Endothelial cell (in vitro differentiated cells): Measurements from ENCODE around the gene SLC5A4. TPM values are rescaled to one million over a fixed set of nuclear protein-coding genes. Genes with fewer than 3 reads are reported as not detected.
A peak's percentile ranks its signal among the peaks of the same experiment; 100 is the strongest.

Source experiments
- DNase-seq: peaks from one replicate; pipeline ENCODE4 v3.0.0; 2021; ENCODE audit warnings: low spot score
- H3K27ac Mint-ChIP-seq: one replicate; pipeline ENCODE4 v1.8.0; 2021; ENCODE audit warnings: mixed read lengths, inconsistent platforms; ENCODE audit not compliant: unreplicated experiment
- H3K27me3 Mint-ChIP-seq: one replicate; pipeline ENCODE4 v1.8.0; 2021; ENCODE audit warnings: mild to moderate bottlenecking, moderate library complexity, mixed read lengths, inconsistent platforms; ENCODE audit not compliant: unreplicated experiment
- H3K36me3 Mint-ChIP-seq: one replicate; pipeline ENCODE4 v1.8.0; 2021; ENCODE audit warnings: mild to moderate bottlenecking, low read depth, mixed read lengths, inconsistent platforms; ENCODE audit not compliant: unreplicated experiment
- H3K4me1 Mint-ChIP-seq: one replicate; pipeline ENCODE4 v1.8.0; 2021; ENCODE audit warnings: mild to moderate bottlenecking, mixed read lengths, inconsistent platforms; ENCODE audit not compliant: unreplicated experiment
- H3K4me3 Mint-ChIP-seq: one replicate; pipeline ENCODE4 v1.8.0; 2021; ENCODE audit warnings: mild to moderate bottlenecking, mixed read lengths, inconsistent platforms; ENCODE audit not compliant: unreplicated experiment
- H3K9me3 Mint-ChIP-seq: one replicate; pipeline ENCODE4 v1.8.0; 2021; ENCODE audit warnings: mixed read lengths, inconsistent platforms; ENCODE audit not compliant: unreplicated experiment
- total RNA-seq: library from RNA; stranded (reverse); fragmentation: NEBNext Ultra II Directional; extraction: Animal tissue kit (Norgen Biotek cat#: 25700); gene quantifications from one replicate; pipeline ENCODE4 v1.2.1, GENCODE V29; 2021; ENCODE audit not compliant: unreplicated experiment
- TF ChIP-seq, protein P1 (sequence below): fragments of 200-600 bp; sonication (generic); IDR thresholded peaks from one replicate; pipeline ENCODE4 v1.5.0; 2021; ENCODE audit warnings: antibody characterized with exemption; ENCODE audit not compliant: unreplicated experiment

Gene SLC5A4
- total RNA-seq, 1 donor from 2014 or later = not detected

DNA sequence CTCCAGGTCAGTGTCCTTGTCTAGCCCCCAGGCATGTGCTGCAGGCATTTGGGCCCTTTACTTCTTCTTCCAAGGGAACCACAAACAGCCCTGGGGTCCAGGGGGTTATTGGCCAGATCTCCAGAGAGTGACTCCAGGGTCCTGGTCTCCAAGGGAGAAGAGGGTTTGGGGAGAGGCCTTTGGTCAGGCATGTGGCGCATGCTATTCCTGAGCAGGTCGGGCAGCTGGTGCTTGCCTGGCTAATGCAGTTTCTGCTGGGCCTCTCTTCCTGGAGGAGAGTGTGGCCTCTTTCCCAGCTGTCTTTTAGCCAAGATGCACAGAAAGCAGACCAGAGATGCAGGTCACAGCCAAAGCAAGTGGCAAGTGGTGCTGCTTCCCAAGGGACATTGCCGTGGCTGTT, 46.5 kb downstream of the SLC5A4 start:
- TF ChIP-seq, protein P1, sequence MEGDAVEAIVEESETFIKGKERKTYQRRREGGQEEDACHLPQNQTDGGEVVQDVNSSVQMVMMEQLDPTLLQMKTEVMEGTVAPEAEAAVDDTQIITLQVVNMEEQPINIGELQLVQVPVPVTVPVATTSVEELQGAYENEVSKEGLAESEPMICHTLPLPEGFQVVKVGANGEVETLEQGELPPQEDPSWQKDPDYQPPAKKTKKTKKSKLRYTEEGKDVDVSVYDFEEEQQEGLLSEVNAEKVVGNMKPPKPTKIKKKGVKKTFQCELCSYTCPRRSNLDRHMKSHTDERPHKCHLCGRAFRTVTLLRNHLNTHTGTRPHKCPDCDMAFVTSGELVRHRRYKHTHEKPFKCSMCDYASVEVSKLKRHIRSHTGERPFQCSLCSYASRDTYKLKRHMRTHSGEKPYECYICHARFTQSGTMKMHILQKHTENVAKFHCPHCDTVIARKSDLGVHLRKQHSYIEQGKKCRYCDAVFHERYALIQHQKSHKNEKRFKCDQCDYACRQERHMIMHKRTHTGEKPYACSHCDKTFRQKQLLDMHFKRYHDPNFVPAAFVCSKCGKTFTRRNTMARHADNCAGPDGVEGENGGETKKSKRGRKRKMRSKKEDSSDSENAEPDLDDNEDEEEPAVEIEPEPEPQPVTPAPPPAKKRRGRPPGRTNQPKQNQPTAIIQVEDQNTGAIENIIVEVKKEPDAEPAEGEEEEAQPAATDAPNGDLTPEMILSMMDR = no peak
- Mint-ChIP-seq H3K4me1 (peaks cover 65% of the 10 kb centered on the region), H3K4me3 (no peak overlapping the region), H3K27ac (no peak overlapping the region), H3K9me3 (no peaks in the 10 kb centered on the region), H3K36me3 (peaks cover 19% of the 10 kb centered on the region), H3K27me3 (peaks cover 15% of the 10 kb centered on the region)
- DNase-seq = no peak

DNA sequence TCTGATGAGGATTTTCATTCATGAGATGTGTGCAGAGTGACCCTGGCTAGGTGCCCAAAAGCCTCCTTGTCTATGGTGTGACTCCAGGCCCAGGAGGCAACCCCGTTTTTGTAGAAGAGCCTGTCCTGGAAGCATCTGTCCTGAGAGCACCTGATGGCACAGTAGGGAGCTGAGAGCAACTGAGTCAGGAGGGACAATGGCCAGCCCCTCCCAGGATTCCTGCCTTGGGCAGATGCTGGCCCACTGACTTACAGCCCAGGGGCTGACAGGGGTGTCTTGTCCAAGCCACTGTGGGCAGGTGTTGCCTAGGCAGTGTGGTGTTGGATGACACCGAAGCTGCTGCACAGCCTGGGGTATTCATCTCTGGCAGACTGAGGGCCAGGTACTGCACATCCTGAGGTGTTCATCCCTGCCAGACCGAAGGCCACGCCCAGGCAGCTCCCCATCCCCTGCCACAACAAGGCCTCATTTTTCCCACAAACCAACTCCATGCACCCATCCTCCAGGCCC, 47.1 kb downstream of the SLC5A4 start:
- H3K36me3 Mint-ChIP-seq = peaks cover 18% of the 10 kb centered on the region
- TF ChIP-seq, protein P1 = no peak
- H3K9me3 Mint-ChIP-seq = no peaks in the 10 kb centered on the region
- DNase-seq = no peak
- H3K27ac Mint-ChIP-seq = no peak overlapping the region
- peaks cover 15% of the 10 kb centered on the region for H3K27me3 Mint-ChIP-seq
- H3K4me1 Mint-ChIP-seq = peaks cover 66% of the 10 kb centered on the region
- peak overlapping the region; percentile 9 for H3K4me3 Mint-ChIP-seq

DNA sequence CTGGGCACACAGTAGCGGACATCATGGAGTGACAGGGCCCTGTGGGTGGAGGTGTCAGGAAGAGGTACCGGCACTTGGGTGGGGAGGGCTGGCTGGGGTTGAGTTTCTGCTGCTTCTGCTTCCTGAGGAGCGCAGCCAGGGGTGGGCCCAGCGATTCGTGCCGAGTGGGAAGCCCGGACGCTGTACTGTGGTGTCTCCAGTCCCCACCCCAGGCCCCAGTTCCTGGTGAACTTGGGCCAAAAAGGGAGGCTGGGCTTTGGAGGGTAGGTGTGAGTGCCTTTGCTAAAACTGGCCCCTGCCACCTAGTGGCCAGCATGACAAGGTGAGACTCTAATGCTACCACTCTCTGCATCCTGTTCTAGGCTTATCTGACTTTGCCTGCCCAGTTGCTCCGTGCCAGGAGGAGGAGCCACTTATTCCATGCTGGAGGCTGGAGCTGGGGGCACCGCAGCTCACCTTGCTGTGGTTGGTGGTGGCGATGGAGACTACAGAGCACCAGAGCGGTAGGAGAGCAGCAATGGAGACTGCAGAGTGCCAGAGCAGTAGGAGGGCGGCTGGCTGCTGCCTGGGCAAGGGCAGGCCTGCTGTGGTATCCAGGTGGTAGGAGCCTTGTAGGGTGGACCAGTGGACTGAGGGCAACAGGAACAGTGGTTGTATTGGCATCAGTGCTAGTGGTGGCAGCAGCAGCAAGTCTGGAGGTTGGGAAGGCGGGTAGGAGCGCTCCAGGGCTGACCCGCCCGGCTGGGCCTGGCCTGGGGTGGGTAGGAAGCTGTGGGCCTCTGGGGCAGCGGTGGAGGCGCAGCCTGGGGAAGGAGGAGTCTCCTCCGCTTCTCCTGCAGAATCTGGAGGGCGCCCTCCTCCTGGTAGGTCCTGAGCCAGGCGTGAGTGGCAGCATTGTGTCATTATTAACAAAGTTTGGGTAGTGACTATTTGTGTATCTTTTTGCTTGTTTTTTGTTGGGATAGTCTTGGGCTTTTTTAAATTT, 48.1 kb downstream of the SLC5A4 start:
- Mint-ChIP-seq H3K36me3 (peaks cover 10% of the 10 kb centered on the region), H3K27ac (no peak overlapping the region), H3K4me1 (peaks cover 59% of the 10 kb centered on the region), H3K4me3 (peak overlapping the region; percentile 49), H3K27me3 (peaks cover 15% of the 10 kb centered on the region), H3K9me3 (no peaks in the 10 kb centered on the region)
- peak; percentile 43 for DNase-seq
- TF ChIP-seq, protein P1 = peak; percentile 68

DNA sequence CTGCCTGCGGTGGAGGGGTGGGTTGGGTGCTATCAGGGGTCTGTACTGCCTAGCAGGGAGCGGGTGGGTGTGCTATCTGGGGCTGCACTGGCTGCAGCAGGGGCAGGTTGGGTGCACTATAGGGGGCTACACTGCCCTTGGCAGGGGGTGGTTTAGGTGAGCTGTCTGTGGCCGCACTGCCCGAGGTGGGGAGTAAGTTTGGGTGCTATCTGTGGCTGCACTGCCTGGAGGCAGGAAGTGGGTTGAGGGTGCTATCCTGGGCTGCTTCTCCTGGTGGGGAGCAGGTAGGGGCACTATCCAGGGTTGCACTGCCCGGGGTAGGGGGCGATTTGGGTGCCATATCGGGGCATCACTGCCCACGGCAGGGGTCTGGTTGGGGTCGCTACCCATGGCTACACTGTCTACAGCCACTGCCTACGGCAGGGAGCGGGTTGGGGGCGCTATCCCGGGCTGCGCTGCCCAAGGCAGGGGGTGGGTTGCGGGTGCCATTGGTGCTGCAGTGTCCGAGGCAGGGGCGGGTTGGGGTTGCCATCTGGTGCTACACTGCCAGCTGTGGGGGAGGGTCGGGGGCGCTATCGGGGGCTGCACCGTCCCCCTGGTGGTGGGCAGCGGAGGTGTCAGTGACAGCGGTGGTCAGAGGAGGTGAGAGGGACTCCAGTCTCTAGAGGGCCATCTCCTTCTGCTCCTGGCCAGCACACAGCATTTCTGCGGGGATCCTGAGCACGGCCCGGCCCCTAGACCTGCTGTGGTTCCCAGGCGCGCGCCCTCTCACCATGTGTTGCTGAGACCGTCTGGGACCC, 49.0 kb downstream of the SLC5A4 start:
- H3K4me1 Mint-ChIP-seq = peaks cover 57% of the 10 kb centered on the region
- H3K36me3 Mint-ChIP-seq = peaks cover 10% of the 10 kb centered on the region
- H3K27ac Mint-ChIP-seq = no peak overlapping the region
- H3K9me3 Mint-ChIP-seq = no peaks in the 10 kb centered on the region
- peak overlapping the region; percentile 94 for H3K4me3 Mint-ChIP-seq
- H3K27me3 Mint-ChIP-seq = peaks cover 15% of the 10 kb centered on the region
- peak; percentile 38 for DNase-seq
- TF ChIP-seq, protein P1 = no peak
